Iris pigment epithelial cell (primary cell): ENCODE results near the gene NCR3LG1.

Experiments used
- DNase-seq: peaks from one replicate; pipeline ENCODE4 v3.0.0-alpha.2; 2011; ENCODE audit warnings: low read depth

Gene NCR3LG1

GRCh38 chr11:17371614-17372013 is 20.0 kb downstream of the NCR3LG1 start:
- peak; percentile 47 for DNase-seq

DNA sequence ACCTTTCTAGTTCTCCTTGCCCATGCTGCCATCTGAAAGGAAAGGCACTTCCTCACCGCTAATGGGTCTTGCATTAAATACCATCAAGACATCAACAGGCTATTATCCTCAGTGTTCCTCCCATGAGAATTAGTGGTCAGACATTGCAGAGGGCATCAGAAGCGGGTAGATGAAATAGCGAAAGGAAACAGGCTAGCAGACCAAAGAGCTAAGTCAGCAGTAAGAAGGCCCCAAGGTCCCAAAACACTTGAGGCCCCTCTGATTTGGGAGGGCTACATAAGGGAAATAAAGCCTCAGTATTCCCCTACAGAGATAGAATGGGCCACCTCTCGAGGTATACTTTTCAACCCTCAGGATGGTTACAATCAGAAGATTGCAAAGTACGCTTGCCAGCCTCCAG is 23.9 kb downstream of the NCR3LG1 start:
- no peak for DNase-seq

DNA sequence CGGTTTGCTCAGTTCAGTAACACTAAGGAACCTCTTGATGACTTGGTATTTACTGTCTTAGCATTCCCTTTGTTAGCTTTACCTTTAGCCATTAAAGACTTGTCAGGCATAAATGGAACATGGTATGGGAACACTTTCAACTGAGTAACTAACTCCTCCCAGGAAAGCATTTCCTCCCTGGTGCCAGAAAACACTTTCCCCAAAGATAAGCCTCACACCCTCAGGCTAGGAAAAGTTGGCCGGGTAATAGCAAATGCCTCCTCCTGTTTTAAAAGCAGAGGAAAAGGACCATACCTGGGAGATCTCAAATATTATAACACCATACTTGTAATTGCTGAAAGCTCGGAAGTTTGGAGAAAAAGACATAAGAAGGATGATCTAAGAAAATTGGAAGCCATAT is 24.9 kb downstream of the NCR3LG1 start:
- DNase-seq = no peak

DNA sequence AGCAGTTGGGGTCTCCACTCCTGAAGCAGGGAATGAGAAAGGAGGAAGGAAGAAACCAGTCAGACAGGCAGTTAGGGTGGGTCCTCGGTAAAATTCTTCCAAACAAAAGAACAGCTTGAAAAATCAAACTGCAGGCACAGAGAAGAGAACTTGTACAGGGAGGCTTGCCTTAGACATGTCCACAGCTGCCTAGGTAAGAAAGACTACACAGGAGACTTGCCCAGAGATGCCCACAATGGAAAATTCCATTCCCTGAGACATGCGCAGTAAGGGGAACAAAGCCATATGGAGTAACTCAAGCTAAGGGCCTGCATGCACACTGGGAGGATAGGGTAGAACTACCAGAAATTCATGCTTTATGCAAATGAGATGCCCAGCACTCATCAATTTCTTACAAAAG is 27.1 kb downstream of the NCR3LG1 start:
- no peak for DNase-seq

- DNase-seq = no peak
Measured at GRCh38 chr11:17379383-17380180, 28.0 kb downstream of the NCR3LG1 start.

- peak; percentile 35 for DNase-seq
Measured at GRCh38 chr11:17381156-17381555, 29.6 kb downstream of the NCR3LG1 start.

- peak; percentile 39 for DNase-seq
Measured at GRCh38 chr11:17382046-17382728, 30.6 kb downstream of the NCR3LG1 start.

DNA sequence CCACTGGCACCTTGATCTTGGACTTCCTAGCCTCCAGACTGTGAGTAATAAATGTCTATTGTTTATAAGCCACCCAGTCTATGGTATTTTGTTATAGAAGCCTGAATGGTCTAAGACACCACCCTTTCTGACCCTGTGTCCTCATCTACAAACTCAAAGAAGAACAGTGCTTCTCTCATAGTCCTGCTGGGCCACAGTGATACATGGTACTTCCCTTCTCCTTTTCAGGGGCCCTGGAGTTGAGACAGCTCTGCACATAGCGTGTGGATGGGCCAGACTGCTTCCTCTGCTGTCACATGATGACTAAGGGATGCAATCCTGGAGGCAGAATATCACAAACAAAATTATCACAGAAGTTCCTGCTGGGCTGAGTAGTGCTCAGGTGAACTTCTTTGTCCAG is 31.9 kb downstream of the NCR3LG1 start:
- DNase-seq = peak; percentile 29

DNA sequence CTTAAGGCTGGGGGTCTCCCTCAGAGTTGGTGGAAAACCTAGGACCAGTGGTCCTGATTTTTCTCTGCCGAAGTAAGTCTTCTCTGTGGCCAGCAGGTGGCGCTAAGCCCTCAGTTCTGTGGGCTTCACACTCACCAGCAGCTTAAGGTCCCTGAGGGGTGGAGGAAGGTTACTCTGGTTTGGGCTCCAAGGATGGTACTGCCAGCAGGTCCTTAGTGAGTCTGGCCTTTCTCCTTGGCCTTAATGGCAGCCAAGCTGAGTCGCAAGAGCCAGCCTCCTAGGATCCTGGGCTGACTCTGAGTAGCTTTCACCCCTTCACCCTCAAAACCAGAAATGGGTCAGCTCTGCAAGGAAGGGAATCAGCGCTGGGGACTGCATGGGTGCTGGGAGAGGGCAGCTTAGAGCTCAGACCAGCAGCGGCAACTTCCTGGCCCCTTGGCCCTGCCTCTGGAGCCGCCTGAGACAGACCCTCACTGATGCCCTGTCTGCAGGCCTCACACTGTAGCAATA is 32.5 kb downstream of the NCR3LG1 start:
- DNase-seq = peak; percentile 77

DNA sequence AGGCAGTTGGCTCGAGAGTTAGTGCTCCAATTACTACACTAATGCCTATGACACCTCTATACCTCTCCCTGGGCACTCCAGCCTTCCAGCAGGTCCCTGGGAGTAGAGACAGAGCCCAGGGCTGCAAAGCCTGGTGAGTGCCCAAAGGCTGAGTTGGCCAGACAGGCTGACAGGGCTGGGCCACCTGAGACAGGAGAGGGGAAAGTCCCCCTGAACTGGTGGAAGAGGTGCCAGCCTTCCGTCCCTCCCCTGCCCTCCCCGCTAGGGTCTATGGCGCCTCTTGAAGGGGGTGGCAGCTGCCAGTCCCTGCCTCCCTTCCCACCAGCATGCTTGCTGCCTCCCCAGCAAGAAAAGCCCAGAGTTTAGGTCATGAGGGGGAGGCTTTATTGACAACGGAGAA is 33.9 kb downstream of the NCR3LG1 start:
- DNase-seq = no peak

DNA sequence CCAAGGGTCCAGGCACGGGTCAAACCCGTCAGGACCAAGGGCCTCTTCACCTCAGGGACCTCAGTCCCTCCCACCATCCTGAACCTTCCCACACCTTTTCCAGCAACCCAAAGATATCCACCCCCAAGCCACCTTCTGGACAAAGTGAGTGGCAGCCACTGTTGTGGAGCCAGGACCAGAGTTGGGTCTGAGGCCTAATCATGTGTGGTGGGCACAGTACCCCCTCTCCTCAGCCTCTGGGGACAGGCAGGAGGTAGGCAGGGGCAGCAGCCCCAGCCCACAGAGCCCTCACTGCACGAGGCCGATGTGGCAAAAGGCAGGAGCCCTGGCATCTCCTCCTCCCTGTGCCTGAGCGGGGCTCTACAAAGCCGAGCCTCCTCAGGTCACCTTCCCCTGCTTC is 34.3 kb downstream of the NCR3LG1 start:
- no peak for DNase-seq

DNA sequence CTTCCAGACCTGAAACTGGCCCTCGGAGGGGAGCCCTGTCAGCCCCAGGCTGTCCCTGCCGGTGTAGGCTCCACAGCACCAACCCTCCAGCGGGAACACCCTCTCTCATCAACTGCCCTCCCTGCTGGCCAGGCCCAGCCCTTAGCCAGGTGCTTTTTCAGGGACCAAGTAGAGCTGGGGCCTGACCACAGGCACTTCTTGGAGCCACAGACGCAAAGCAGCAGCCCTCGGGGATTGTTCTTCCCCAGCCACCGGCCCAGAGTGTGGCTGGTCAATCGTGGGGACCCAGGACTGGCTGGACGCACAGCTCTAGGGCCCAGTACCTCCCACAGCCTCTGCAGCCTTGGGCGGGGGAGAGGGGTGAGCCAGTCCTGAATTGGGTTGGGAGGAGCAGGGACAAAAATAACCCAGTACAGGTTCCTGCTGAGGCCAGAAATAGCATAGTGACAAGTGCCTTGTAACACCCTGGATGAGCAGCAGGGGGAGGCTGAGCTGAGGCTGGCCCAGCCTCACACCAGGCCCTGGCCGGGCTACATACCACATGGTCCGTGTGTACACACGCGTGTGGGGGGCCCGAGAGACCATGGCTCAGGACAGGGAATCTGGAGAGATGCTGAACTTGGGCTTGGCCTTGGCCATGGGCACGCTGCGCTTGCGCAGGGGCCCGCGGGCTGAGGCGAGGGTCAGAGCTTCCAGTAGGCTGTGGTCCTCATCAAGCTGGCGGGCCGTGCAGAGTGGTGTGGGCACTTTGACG is 34.9 kb downstream of the NCR3LG1 start:
- DNase-seq = peak; percentile 55

- DNase-seq = no peak
Measured at GRCh38 chr11:17387254-17387653, 35.7 kb downstream of the NCR3LG1 start.

GRCh38 chr11:17387811-17388210 is 36.2 kb downstream of the NCR3LG1 start:
- no peak for DNase-seq

DNA sequence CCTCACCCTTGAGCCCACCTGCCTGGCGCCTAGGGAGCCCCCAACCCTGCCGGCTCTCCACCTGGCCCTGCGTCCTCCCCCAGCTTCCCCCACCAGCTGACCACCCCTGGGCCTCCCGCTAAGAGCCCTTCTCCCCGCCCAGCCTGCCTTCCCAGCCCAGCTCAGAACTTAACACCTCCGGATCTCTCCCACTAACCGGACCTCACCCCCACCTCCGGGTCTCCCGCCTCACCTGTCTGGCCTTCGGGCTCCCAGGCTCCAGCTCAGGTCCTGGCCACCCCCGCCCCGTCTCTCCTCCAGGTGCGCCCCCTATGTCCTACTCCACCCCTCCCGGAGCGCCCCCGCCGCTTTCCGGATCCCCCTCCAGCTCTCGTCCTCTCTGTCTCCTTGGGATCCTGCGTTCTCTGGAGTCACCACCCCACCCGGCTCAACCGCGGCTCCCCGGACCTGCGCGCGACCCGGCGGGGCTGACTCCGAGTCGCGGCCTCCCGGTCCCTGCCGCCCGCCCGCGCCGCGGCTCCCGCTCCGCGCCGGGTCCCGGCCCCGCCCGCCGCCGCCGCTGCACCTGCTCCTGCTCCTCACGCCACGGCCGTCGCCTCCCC is 37.1 kb downstream of the NCR3LG1 start, which contains the start of gene KCNJ11:
KCNJ11 (minus strand) TSS at position 51 of the 602 bp plus-strand sequence. CDS start 568 bp downstream, outside the sequence.
- no peak for DNase-seq

DNA sequence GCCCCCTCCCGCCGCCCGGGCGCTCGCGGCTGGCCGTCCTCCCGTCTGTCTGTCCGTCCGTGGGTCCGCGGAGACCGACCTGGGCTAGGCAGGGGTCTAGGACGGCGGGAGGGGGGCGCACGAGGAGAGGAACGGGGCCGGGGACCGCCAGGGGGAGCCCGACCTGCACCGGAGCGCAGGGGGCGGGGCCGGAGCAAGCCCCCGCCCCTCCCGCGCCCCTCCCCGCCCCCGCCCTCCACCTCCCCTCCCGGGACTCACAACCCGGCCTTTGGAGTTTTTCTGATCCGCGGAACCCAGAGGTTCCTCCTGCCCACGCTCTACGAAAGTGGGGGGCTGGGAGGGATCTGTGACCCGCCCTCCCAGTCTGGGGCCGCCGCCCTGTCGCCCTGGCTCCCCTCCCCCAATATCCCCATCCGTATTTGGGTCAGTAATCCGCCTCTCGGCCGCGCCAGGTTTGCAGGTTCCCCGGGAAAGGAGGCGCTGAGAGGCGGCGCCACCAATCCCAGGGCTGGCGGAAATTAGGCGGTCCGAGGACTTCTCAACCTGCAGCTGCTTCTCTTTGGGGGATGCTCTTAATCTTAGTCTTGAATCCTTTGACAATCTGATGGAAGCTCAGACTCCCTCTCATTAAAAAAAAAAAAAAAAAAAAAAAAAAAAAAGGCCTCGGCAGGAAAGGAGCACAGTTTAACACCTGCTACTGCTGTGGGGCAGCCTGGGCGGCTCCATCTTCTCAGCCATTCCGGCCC is 37.8 kb downstream of the NCR3LG1 start:
- DNase-seq = peak; percentile 32

DNA sequence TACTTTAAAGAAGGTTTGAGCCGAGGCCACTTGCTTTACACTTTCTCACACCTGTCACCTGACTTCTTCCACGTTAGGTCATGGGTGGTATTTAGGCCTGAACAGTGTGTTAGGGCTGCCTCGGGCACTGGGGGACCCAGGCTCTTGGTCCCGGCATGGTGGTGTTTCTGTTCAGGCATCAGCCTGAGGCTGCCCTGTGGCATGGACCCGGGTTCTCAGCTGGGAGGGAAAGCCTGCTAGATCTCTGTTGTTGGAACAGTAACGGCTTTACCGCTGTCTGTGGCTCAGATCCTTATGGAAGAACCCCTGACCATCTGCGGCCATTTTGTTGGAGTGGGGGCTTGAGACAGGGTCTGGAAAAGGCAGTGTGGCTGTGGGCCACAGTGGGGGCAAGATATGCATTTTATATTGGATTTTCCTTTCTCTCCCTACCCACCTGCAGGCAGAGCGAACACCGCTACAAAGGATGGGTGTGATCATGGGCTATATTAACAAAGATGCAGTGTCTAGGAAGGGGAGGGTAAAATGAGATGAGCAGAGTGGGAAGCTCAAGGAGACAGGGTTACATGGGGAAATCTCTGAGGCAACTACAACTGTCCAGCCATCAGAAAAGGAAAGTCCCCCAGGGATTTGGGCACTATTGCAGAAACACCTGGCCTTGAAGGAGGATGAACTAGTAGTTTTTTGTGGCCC is 38.5 kb downstream of the NCR3LG1 start:
- DNase-seq = no peak

- DNase-seq = no peak
Measured at GRCh38 chr11:17391493-17392355, 40.1 kb downstream of the NCR3LG1 start.

DNA sequence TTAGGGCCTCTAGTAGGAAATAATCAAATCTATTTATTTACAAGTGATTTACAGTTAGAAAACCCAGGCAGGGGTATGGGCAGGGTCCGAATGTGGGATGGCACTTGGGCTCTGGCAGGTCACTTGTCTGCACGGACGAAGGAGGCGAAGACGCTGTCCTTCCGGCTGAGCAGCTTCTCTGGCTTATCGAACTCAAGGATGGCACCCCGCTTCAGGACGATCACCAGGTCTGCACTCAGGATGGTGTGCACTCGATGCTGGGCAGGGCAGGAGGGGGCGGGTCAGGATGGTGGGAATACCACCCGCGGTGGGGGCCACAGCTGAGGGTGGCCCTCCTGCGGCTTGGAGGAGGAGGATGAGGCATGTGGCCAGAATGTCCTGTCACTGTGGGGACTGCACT is 41.3 kb downstream of the NCR3LG1 start:
- no peak for DNase-seq

GRCh38 chr11:17393472-17393871 is 41.9 kb downstream of the NCR3LG1 start:
- DNase-seq = no peak
